Endothelial cell of umbilical vein (primary cell): ENCODE data around the gene SATB2. TPM values are rescaled to one million over a fixed set of nuclear protein-coding genes. Genes with fewer than 3 reads are reported as not detected.

Experiments used
- BruUV-seq: library from RNA; stranded (reverse); fragments of 400-500 nt; replicated peaks from 2 replicates; lab custom pipeline; 2021; lab: Mats Ljungman, UMichigan
- CTCF ChIA-PET: fragments of 300-600, 350-600 bp; sonication (Branson Sonifier 250); formaldehyde crosslinking; loops from one replicate; lab custom pipeline; 2021; ENCODE audit warnings: antibody characterized with exemption, inconsistent platforms; lab: Charles Lee
- POLR2A ChIA-PET: fragments of 300-600, 350-600 bp; sonication (Branson Sonifier 250); formaldehyde crosslinking; loops from one replicate; lab custom pipeline; 2021; ENCODE audit warnings: antibody characterized with exemption, inconsistent platforms; lab: Charles Lee
- DNase-seq: peaks from one replicate; pipeline ENCODE4 v3.0.0-alpha.2; 2011; ENCODE audit warnings: low read depth, low spot score
- FAIRE-seq: peaks from 2 replicates; lab custom pipeline; 2011; peaks lifted over from hg19 to GRCh38; lab: Jason Lieb, UNC
- H2AFZ ChIP-seq: 2 replicates; pipeline ENCODE4 v1.6.0; 2012; ENCODE audit warnings: low read depth, low read length, control low read depth, inconsistent platforms
- H3K27ac ChIP-seq: 2 replicates; pipeline ENCODE4 v1.5.1; 2011; ENCODE audit warnings: low read depth, mild to moderate bottlenecking, control low read depth, low read length, moderate library complexity; ENCODE audit not compliant: insufficient read depth
- H3K27me3 ChIP-seq, 2 experiments: 2 replicates each; pipeline versions ENCODE4 v1.6.0 to v1.6.1; 2011; ENCODE audit warnings: low read length in 2 of 2, mixed read lengths in 1 of 2; ENCODE audit not compliant: control insufficient read depth in 2 of 2, insufficient read depth in 2 of 2
- H3K36me3 ChIP-seq, 2 experiments: 2 replicates in 1 of 2; 3 replicates in 1 of 2; pipeline ENCODE4 v1.5.1; 2011; ENCODE audit warnings: low read length in 2 of 2, mild to moderate bottlenecking in 1 of 2, moderate library complexity in 1 of 2; ENCODE audit not compliant: control insufficient read depth in 2 of 2, insufficient read depth in 2 of 2; ENCODE audit errors: extremely low read depth in 1 of 2
- H3K4me1 ChIP-seq: 3 replicates; pipeline ENCODE4 v1.5.1; 2011; ENCODE audit warnings: mild to moderate bottlenecking, low read length; ENCODE audit not compliant: control insufficient read depth, insufficient read depth; ENCODE audit errors: extremely low read depth
- H3K4me2 ChIP-seq: 2 replicates; pipeline ENCODE4 v1.6.1; 2011; ENCODE audit warnings: low read length, control low read depth, mixed read lengths; ENCODE audit not compliant: insufficient read depth
- H3K4me3 ChIP-seq, 3 experiments: fragments of 200-600 bp in 1 of 3; sonication (generic), shearing (Covaris generic) in 1 of 3; replicated peaks in 1 of 3; 2 replicates each; pipeline ENCODE4 v1.5.1; 2011 to 2016; ENCODE audit warnings: control low read depth in 3 of 3, low read length in 3 of 3, mild to moderate bottlenecking in 2 of 3, inconsistent platforms in 1 of 3, low read depth in 1 of 3, moderate library complexity in 1 of 3; ENCODE audit not compliant: insufficient read depth in 1 of 3
- H3K79me2 ChIP-seq: 2 replicates; pipeline ENCODE4 v1.6.0; 2012; ENCODE audit warnings: low read length, inconsistent platforms; ENCODE audit not compliant: control insufficient read depth, insufficient read depth
- H3K9ac ChIP-seq: replicated peaks from 2 replicates; pipeline ENCODE3; 2011; ENCODE audit warnings: low read length, control low read depth; ENCODE audit not compliant: insufficient read depth; ENCODE audit errors: extremely low read depth
- H3K9me1 ChIP-seq: replicated peaks from 3 replicates; pipeline ENCODE4 v1.6.0; 2011; ENCODE audit warnings: mild to moderate bottlenecking, low read length; ENCODE audit not compliant: control insufficient read depth, insufficient read depth; ENCODE audit errors: extremely low read depth
- H3K9me3 ChIP-seq: replicated peaks from 2 replicates; pipeline ENCODE4 v1.5.1; 2012; ENCODE audit warnings: low read length, inconsistent platforms; ENCODE audit not compliant: control insufficient read depth, insufficient read depth
- H4K20me1 ChIP-seq: replicated peaks from 2 replicates; pipeline ENCODE3; 2011; ENCODE audit warnings: mild to moderate bottlenecking, low read length; ENCODE audit not compliant: control insufficient read depth, insufficient read depth; ENCODE audit errors: extremely low read depth
- EZH2 ChIP-seq: IDR thresholded peaks from 2 replicates; pipeline ENCODE4 v1.6.1; 2012; ENCODE audit warnings: borderline replicate concordance, low read depth, mild to moderate bottlenecking, moderate library complexity, low read length, inconsistent platforms; ENCODE audit not compliant: severe bottlenecking
- FOS ChIP-seq: IDR thresholded peaks from 2 replicates; pipeline ENCODE4 v1.6.1; 2011; ENCODE audit warnings: mild to moderate bottlenecking, low read length, moderate library complexity, borderline replicate concordance; ENCODE audit not compliant: insufficient read depth
- GATA2 ChIP-seq: IDR thresholded peaks from 2 replicates; pipeline ENCODE4 v1.7.0; 2011; ENCODE audit warnings: low read depth, mild to moderate bottlenecking, moderate library complexity, mixed read lengths, low read length; ENCODE audit not compliant: insufficient read length, insufficient read depth
- JUN ChIP-seq: IDR thresholded peaks from 2 replicates; pipeline ENCODE4 v1.6.1; 2011; ENCODE audit warnings: borderline replicate concordance, low read depth; ENCODE audit not compliant: insufficient read length, insufficient read depth
- MYC ChIP-seq: IDR thresholded peaks from one replicate; pipeline ENCODE4 v1.6.1; 2011; ENCODE audit warnings: mild to moderate bottlenecking, low read depth, low read length
- POLR2A ChIP-seq: IDR thresholded peaks from 2 replicates; pipeline ENCODE4 v1.6.1; 2012; ENCODE audit warnings: low read depth, mild to moderate bottlenecking, control low read depth, low read length
- POLR2AphosphoS5 ChIP-seq: IDR thresholded peaks from 2 replicates; pipeline ENCODE4 v1.6.1; 2012; ENCODE audit warnings: low read depth, mild to moderate bottlenecking, control low read depth, low read length, moderate library complexity; ENCODE audit not compliant: insufficient read depth
- dilution Hi-C: fragments of 300-500 bp; cut with MboI; formaldehyde crosslinking; loops from one replicate; pipeline ENCODE4 v1.15.0; 2019; ENCODE audit warnings: low sequenced_read_pairs; ENCODE audit not compliant: extremely low pct_ligation_motif_present
- intact Hi-C: fragments of 100-400 bp; cut with micrococcal nuclease; formaldehyde crosslinking; loops from one replicate; pipeline ENCODE4 v1.10.0; 2022
- polyA plus RNA-seq, 4 experiments: library from polyadenylated mRNA; depleted of rRNA in 3 of 4; stranded (reverse) in 3 of 4; unstranded in 1 of 4; fragments of >200 nt; gene quantifications; 2 replicates each; pipeline versions ENCODE4 v1.2.1 to v1.2.3, GENCODE V29; 2011 to 2012; ENCODE audit warnings: missing spikeins in 1 of 4
- total RNA-seq: library from RNA; stranded (reverse); gene quantifications from 2 replicates; pipeline ENCODE4 v1.2.3, GENCODE V29; 2021
- TF ChIP-seq, protein P1 (sequence below): IDR thresholded peaks from 2 replicates; pipeline ENCODE4 v1.6.1; 2011; ENCODE audit not compliant: insufficient read depth, insufficient read length
- TF ChIP-seq, protein P2 (sequence below), 2 donors: IDR thresholded peaks; 1 replicate in 1 of 2; 2 replicates in 1 of 2; pipeline ENCODE4 v1.5.1; 2011; ENCODE audit warnings: low read length in 2 of 2, mild to moderate bottlenecking in 2 of 2, moderate library complexity in 2 of 2, control low read depth in 1 of 2, inconsistent platforms in 1 of 2, low read depth in 1 of 2; ENCODE audit not compliant: insufficient read depth in 1 of 2; ENCODE audit errors: extremely low read depth in 1 of 2

Gene SATB2
- total and polyA plus RNA-seq, 2 donors (not counting 3 experiments of a cell fraction or from before 2014, with no cell fraction given) = 0.47 to 1.1 TPM

DNA sequence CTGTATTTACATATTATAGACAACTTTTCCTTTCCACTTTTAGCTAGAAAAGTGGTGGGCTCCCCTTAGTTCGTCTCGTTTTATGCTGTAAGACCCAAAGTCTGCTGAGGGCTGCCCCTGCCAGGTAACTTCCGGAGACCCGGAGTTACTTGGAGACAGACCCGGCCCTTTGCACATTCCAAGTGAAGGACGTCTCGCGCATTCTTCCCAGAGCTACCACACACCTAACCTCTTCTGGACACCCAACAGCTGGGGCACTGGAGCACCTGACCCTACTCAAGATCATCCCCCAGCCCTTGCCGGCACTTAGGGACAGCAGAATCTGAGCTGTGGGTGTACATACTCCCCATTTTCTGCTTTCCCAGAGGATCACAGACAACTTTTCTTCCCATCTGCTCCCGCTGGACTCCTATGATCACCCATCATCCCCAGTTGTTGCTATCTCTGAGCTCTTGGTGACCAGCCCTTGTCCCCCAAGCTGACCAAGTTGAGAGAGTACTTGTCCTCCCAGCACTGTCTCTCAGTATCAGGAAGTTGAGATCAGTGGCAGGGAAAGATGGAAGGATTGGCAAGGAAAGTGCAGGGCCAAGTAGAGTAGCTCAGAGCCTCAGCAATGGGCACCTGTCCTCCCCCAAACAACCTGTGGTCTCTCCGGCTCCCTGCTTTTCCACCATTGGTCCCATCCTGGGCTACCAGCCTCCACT, 8.4 kb upstream of the SATB2 start:
- BruUV-seq = no TSS peak
- intact Hi-C loops = loop anchor here (5.0 to 10.0 kb wide), 2 partner anchors 1094 to 1661 kb away; partner anchors contain the start of gene PLCL1

More for the DNA sequence above, 8.4 kb upstream of the SATB2 start:
- Histone ChIP-seq H3K4me3 (no peak overlapping the region), H3K27ac (no peak overlapping the region), H2AFZ (no peak overlapping the region), H4K20me1 (no peaks in the 10 kb centered on the region), H3K4me1 (peaks cover 6% of the 10 kb centered on the region), H3K9me1 (no peaks in the 10 kb centered on the region), H3K4me2 (no peak overlapping the region), H3K27me3 (peaks cover 93 to 100% of the 10 kb centered on the region in 2 experiments), H3K79me2 (no peaks in the 10 kb centered on the region), H3K9me3 (no peaks in the 10 kb centered on the region), H3K36me3 (no peaks in the 10 kb centered on the region), H3K9ac (no peak overlapping the region)
- CTCF ChIA-PET = interaction anchor here (1.0 to 1.9 kb wide), 5 partner anchors 14 to 1151 kb away, joined by 3 to 8 read pairs (median 4); no protein-coding TSS in a partner anchor
- DNase-seq = no peak
- TF ChIP-seq FOS = no peak
- no peak for TF ChIP-seq EZH2
- no peak for TF ChIP-seq POLR2A
- no peak for TF ChIP-seq JUN
- TF ChIP-seq MYC = no peak
- TF ChIP-seq, protein P1, sequence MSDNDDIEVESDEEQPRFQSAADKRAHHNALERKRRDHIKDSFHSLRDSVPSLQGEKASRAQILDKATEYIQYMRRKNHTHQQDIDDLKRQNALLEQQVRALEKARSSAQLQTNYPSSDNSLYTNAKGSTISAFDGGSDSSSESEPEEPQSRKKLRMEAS = no peak
- no peak for TF ChIP-seq POLR2AphosphoS5
- no peak for TF ChIP-seq GATA2
- TF ChIP-seq, protein P2, sequence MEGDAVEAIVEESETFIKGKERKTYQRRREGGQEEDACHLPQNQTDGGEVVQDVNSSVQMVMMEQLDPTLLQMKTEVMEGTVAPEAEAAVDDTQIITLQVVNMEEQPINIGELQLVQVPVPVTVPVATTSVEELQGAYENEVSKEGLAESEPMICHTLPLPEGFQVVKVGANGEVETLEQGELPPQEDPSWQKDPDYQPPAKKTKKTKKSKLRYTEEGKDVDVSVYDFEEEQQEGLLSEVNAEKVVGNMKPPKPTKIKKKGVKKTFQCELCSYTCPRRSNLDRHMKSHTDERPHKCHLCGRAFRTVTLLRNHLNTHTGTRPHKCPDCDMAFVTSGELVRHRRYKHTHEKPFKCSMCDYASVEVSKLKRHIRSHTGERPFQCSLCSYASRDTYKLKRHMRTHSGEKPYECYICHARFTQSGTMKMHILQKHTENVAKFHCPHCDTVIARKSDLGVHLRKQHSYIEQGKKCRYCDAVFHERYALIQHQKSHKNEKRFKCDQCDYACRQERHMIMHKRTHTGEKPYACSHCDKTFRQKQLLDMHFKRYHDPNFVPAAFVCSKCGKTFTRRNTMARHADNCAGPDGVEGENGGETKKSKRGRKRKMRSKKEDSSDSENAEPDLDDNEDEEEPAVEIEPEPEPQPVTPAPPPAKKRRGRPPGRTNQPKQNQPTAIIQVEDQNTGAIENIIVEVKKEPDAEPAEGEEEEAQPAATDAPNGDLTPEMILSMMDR (IDR thresholded peaks at IDR 0.05; ENCODE audit: extremely low read depth in 1 of 2, insufficient read depth in 1 of 2, low read depth in 1 of 2, low read length in 2 of 2) = no peak
- dilution Hi-C loops = no loop called here
- no peak for FAIRE-seq
- POLR2A ChIA-PET = no interaction called here
